Fibroblast of peridontal ligament (primary cell): Measurements from ENCODE around the gene PGAP2.
"Not testable (repeated sequence)": the region's sequence is repeated elsewhere in the genome, so short reads cannot be mapped to it uniquely, and the experiment has no call there.

Experiments used
- DNase-seq: peaks from one replicate; pipeline ENCODE4 v3.0.0-alpha.2; 2010; ENCODE audit errors: extremely low read depth

The PGAP2 gene

DNA sequence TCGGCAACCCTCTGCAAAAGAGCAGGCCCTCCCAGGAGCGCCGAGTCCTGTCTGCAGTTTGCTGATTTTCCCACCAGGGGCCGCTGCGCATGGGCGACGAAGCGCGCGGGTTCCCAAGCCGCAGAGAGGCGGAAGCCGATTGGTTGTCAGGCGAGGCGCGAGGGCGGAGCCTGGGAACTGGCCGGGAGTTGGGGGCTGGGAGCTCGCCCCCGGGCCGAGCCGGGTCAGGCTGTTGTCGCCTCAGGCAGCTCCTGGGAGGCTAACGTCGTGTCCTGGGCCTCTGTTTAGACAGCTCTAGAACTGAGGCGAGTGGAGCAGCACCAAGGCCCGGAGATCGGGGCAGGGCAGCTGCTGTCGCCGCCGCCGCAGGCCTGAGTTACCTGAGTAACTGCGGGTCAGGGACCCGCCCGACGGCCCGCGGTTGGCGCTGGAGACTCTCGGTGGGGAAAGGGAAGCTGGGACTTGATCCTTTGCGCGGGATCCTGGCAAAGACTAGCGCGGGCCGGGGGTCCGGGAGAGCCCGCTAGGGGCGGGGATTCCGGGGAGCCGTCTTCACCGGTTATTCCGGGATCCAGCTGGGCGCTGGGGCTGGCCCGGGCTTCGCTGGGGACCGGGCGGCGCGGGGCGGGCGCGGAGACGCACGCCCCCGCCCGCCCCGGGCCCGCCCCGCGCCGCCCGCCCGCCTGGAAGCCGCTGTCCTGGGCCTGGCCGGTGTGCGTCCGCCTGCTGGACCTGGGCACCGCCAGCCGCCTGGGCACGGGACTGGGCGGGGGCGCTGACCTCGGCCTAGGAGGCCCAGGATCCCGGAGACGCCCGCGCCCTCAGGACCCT lies 46.8 kb downstream of the PGAP2 start, which contains the start of gene STIM1:
TSS of gene STIM1 (plus strand) at position 688 of the 831 bp plus-strand sequence. CDS start 607 bp downstream, outside the sequence.
- DNase-seq = peak; percentile 92

- no peak for DNase-seq
These were observed 47.6 kb downstream of the PGAP2 start for GRCh38 chr11:3855808-3856491.

GRCh38 chr11:3856856-3857553 lies 48.6 kb downstream of the PGAP2 start:
- no peak for DNase-seq

- DNase-seq = no peak
These were observed 49.3 kb downstream of the PGAP2 start for GRCh38 chr11:3857628-3858027.

DNA sequence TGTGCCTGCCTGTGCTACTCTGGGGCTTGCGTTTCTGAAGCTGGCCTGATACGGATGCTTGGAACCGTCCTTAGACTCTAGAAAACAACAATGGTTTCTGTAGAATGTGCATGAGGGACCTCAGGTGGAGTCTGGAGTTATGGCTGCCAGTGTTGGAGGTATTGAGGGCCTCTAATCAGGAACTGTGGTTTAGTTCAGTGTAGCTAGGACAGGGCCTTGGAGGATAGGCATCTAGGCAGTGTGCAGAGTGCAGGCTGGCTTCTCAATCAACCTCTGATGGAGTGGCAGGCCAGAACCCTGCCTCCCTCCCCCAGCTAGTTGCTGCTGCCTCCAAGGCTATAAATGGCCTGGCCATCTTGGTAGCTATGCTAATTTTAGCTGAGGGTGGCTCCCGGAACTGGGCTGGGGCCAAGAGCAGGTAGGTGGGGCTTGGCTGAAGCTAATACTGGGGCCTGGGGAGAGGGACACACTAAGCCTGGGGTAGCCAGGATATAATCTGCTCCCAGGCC lies 51.1 kb downstream of the PGAP2 start:
- no peak for DNase-seq

DNA sequence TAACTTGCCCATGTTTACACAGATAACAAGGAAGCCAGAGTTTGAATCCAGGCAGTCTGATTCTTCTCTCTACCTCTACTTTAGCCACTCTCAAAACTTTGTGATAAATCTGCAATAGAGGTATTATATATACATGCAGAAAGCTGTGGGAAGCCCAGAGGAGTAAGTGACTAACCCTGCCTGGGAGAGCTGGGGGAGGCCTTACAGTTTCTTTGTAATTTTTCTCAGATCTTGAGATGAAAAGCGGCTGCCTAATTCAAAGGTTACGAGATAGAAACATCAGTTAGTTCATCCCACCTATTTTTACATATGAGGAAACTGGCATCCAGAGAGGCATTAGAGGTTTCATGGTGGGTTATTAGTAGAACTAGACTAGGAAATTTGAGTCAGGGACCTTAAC lies 52.0 kb downstream of the PGAP2 start:
- no peak for DNase-seq

GRCh38 chr11:3860898-3861393 lies 52.6 kb downstream of the PGAP2 start:
- not testable (repeated sequence) for DNase-seq

DNA sequence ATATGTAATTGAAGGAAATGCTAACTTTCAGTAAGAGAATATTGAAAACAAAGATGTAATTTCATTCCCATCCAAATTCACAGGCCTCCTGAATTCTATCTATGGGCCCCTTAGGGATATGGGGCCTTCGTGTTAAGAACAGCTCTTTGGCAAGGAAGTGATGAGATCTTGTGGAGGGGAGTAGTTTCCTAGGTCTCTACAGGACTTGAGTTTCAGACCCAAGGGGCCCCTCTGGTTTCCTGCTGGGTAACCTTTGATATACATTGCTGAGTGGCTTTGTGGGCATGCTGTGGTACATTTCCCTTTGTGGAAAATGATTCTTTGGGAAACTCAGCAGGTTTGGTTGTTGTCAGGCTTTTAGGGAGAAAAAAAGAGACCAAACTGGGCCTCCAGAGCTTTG lies 53.3 kb downstream of the PGAP2 start:
- peak; percentile 62 for DNase-seq

GRCh38 chr11:3865388-3866193 lies 57.2 kb downstream of the PGAP2 start:
- peak; percentile 70 for DNase-seq

GRCh38 chr11:3866206-3866605 lies 57.8 kb downstream of the PGAP2 start:
- no peak for DNase-seq

DNA sequence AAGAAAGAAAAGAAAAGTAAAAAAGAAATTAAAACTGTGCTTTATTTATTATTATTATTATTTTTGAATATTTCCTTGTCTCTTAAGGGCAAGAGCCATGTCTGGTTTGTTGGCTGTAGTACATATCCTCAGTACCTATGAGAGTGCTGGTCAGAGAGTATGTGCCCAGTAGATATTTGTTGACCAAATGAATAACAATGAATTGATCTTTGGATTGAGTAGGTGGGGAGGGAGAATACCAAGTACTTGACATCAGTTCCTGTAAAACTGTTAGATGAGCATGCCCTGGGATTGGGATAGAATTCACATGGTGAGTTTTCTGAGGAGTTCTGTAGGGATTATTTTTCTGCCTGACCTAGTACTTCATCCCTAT lies 58.5 kb downstream of the PGAP2 start:
- no peak for DNase-seq

- no peak for DNase-seq
These were observed 59.1 kb downstream of the PGAP2 start for GRCh38 chr11:3867209-3868091.

DNA sequence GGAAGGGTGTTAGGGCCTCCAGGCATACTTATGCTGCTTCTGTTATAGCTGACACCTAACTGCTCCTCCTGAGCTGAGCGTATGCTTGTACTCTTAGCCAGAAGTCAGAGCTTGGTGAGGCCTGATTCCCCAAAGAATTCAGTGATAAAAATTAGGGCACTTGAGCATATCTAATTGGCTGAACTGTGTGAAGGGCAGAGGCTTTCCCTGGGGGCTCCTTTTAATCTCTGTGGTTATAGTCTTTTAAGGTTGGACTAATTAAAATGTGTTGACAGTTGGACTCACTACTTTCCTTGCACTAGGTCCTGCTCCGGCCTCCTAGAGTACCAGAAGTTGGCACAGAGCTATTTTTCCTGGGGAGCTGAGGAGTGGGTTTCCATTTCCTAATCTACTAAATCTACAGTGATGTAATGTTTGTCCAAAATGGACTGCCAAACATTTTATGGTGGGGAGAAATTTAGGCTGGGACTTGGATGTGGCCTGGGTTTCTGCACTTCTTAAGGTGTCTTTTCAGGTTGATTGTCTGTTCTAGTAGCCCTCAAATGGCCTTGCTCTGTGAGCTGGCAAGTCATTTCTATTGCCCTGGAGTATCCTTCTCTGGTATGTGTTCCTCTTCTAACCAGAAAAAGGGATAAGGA lies 65.5 kb downstream of the PGAP2 start:
- DNase-seq = no peak
